Ishikawa (cell line): ENCODE results near the gene NRXN3.

Experiments used
- CREB1 ChIP-seq: IDR thresholded peaks from 2 replicates; pipeline ENCODE4 v1.6.1; 2012; ENCODE audit warnings: low read depth
- EGR1 ChIP-seq: IDR thresholded peaks from 2 replicates; pipeline ENCODE4 v1.6.1; 2012
- EP300 ChIP-seq: IDR thresholded peaks from 2 replicates; pipeline ENCODE4 v1.6.1; 2012; ENCODE audit warnings: borderline replicate concordance
- MAX ChIP-seq: IDR thresholded peaks from 2 replicates; pipeline ENCODE4 v1.6.1; 2012
- NFIC ChIP-seq: IDR thresholded peaks from 2 replicates; pipeline ENCODE4 v1.6.1; 2012
- RAD21 ChIP-seq: IDR thresholded peaks from 2 replicates; pipeline ENCODE4 v1.6.1; 2012; ENCODE audit warnings: low read depth
- REST ChIP-seq: IDR thresholded peaks from 2 replicates; pipeline ENCODE4 v1.6.1; 2012; ENCODE audit warnings: low read depth, mild to moderate bottlenecking
- TAF1 ChIP-seq: IDR thresholded peaks from 2 replicates; pipeline ENCODE4 v1.6.1; 2012; ENCODE audit warnings: low read depth, mild to moderate bottlenecking
- TEAD4 ChIP-seq: IDR thresholded peaks from 2 replicates; pipeline ENCODE4 v1.6.1; 2012
- USF1 ChIP-seq: IDR thresholded peaks from 2 replicates; pipeline ENCODE4 v1.6.1; 2012
- YY1 ChIP-seq: IDR thresholded peaks from 2 replicates; pipeline ENCODE4 v1.6.1; 2012; ENCODE audit warnings: low read depth
- ZBTB7A ChIP-seq: IDR thresholded peaks from 2 replicates; pipeline ENCODE4 v1.6.1; 2012; ENCODE audit warnings: low read depth

GRCh38 chr14:79740066-79740601, 1570.0 kb downstream of the NRXN3 start:
- TF ChIP-seq NFIC (no peak), REST (no peak), EP300 (no peak), TAF1 (no peak), RAD21 (no peak), YY1 (no peak), CREB1 (no peak), USF1 (no peak), TEAD4 (no peak), MAX (no peak), EGR1 (no peak), ZBTB7A (no peak)
